Measurements from ENCODE around the gene BLTP1. TPM values are rescaled to one million over a fixed set of nuclear protein-coding genes. Genes with fewer than 3 reads are reported as not detected.

BLTP1 gene
- total RNA-seq, 1 donor from 2014 or later, result 79.0 TPM

DNA sequence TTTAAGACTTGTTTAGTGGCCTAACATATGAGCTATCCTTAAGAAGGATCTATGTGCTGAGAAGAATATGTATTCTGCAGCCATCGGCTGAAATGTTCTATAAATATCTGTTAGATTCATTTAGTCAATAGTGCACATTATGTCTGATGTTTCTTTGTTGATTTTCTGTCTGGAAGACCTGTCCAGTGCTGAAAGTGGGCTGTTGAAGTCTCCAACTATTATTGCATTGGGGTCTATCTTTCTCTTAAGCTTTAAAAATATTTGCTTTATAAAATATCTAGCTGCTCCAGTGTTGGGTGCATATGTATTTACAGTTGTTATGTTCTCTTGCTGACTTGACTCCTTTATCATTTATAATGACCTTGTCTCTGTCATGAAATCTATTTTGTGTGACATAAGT, 9.4 kb upstream of the BLTP1 start:
- Histone ChIP-seq H4K20me1 (ENCODE audit: low read depth) (no peaks in the 10 kb centered on the region), H3K4me3 (no peak overlapping the region), H2AFZ (replicated peaks) (no peak overlapping the region), H3F3A (ENCODE audit: low read depth) (no peaks in the 10 kb centered on the region), H3K4me2 (no peak overlapping the region), H3K9ac (no peak overlapping the region), H3K4me1 (no peaks in the 10 kb centered on the region), H3K36me3 (no peaks in the 10 kb centered on the region), H3K27me3 (no peaks in the 10 kb centered on the region), H3K79me2 (ENCODE audit: low read depth) (no peaks in the 10 kb centered on the region), H3K27ac (no peak overlapping the region), H3K9me3 (ENCODE audit: low read depth) (no peaks in the 10 kb centered on the region)
- Mint-ChIP-seq H3K9me3 (peaks cover 3% of the 10 kb centered on the region), H3K4me1 (no peaks in the 10 kb centered on the region), H3K36me3 (no peaks in the 10 kb centered on the region), H3K4me3 (no peak overlapping the region), H3K27ac (no peak overlapping the region), H3K27me3 (ENCODE audit: insufficient read depth, low read depth) (no peaks in the 10 kb centered on the region)
- DNase-seq (ENCODE audit: low spot score), result no peak
- TF ChIP-seq, protein P1, sequence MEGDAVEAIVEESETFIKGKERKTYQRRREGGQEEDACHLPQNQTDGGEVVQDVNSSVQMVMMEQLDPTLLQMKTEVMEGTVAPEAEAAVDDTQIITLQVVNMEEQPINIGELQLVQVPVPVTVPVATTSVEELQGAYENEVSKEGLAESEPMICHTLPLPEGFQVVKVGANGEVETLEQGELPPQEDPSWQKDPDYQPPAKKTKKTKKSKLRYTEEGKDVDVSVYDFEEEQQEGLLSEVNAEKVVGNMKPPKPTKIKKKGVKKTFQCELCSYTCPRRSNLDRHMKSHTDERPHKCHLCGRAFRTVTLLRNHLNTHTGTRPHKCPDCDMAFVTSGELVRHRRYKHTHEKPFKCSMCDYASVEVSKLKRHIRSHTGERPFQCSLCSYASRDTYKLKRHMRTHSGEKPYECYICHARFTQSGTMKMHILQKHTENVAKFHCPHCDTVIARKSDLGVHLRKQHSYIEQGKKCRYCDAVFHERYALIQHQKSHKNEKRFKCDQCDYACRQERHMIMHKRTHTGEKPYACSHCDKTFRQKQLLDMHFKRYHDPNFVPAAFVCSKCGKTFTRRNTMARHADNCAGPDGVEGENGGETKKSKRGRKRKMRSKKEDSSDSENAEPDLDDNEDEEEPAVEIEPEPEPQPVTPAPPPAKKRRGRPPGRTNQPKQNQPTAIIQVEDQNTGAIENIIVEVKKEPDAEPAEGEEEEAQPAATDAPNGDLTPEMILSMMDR (IDR thresholded peaks at IDR 0.05), result no peak
- no peak for TF ChIP-seq EZH2 (IDR thresholded peaks at IDR 0.05)
- TF ChIP-seq EZH2phosphoT487 (IDR thresholded peaks at IDR 0.05), result no peak

DNA sequence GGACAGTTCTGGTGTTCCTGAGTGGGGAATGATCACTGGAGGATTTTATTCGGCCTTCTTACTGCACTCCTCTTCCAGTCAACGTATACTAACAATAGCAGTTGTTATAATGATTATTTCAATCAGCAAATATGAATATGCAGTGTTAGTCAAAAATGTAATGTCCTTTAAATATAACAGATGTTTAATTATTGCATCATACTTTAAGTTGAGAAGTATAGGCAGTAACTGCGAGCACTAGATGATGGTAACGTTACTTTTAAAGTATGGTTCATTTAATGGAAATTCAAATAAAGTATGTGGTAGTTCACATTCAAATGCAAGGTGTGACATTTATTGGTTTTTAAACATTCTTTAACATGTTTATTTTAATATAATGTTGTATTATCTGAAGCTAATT, 5.5 kb upstream of the BLTP1 start:
- Histone ChIP-seq H3F3A (ENCODE audit: low read depth) (no peaks in the 10 kb centered on the region), H4K20me1 (ENCODE audit: low read depth) (no peaks in the 10 kb centered on the region), H3K4me1 (no peaks in the 10 kb centered on the region), H3K4me2 (no peak overlapping the region), H3K79me2 (ENCODE audit: low read depth) (no peaks in the 10 kb centered on the region), H3K9me3 (ENCODE audit: low read depth) (no peaks in the 10 kb centered on the region), H3K9ac (no peak overlapping the region), H3K4me3 (no peak overlapping the region), H3K27ac (no peak overlapping the region), H2AFZ (replicated peaks) (no peak overlapping the region), H3K36me3 (no peaks in the 10 kb centered on the region), H3K27me3 (no peaks in the 10 kb centered on the region)
- Mint-ChIP-seq H3K4me3 (no peak overlapping the region), H3K27me3 (ENCODE audit: insufficient read depth, low read depth) (peaks cover 2% of the 10 kb centered on the region), H3K27ac (no peak overlapping the region), H3K9me3 (no peaks in the 10 kb centered on the region), H3K4me1 (peaks cover 3% of the 10 kb centered on the region), H3K36me3 (no peaks in the 10 kb centered on the region)
- no peak for DNase-seq (ENCODE audit: low spot score)
- TF ChIP-seq, protein P1 (IDR thresholded peaks at IDR 0.05), result no peak
- TF ChIP-seq EZH2phosphoT487 (IDR thresholded peaks at IDR 0.05) (no peak), EZH2 (IDR thresholded peaks at IDR 0.05) (no peak)

DNA sequence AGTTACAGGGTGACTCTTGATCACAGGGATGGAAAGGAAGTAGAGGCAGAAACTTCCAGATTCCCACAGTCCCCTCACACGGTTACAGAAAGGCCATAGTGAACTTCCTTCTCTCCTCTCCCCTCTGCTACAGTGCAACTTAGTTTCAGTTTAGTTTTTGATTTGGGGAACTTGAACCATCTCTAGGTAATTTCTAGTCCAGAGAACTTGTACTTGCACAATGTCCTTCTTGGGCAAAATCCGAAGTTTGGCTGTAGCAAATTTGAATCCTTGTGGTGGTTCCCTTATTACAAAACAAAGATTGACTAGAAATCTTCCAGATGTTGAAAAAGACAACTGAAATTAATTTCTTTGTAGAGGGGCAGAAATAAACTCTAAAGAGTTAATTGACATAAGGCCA, 1.2 kb upstream of the BLTP1 start:
- no peak overlapping the region for H3K27ac Mint-ChIP-seq
- Histone ChIP-seq H3K27me3 (no peaks in the 10 kb centered on the region), H2AFZ (replicated peaks) (no peak overlapping the region), H3K27ac (no peak overlapping the region), H3K36me3 (no peaks in the 10 kb centered on the region), H3F3A (ENCODE audit: low read depth) (no peaks in the 10 kb centered on the region), H3K4me2 (no peak overlapping the region), H3K4me1 (peaks cover 8% of the 10 kb centered on the region), H4K20me1 (ENCODE audit: low read depth) (no peaks in the 10 kb centered on the region), H3K9ac (no peak overlapping the region), H3K4me3 (no peak overlapping the region), H3K79me2 (ENCODE audit: low read depth) (peaks cover 24% of the 10 kb centered on the region), H3K9me3 (ENCODE audit: low read depth) (no peaks in the 10 kb centered on the region)
- no peak for DNase-seq (ENCODE audit: low spot score)
- H3K4me1 Mint-ChIP-seq, result peaks cover 16% of the 10 kb centered on the region
- no peak overlapping the region for H3K4me3 Mint-ChIP-seq
- peaks cover 2% of the 10 kb centered on the region for H3K27me3 Mint-ChIP-seq (ENCODE audit: insufficient read depth, low read depth)
- H3K9me3 Mint-ChIP-seq, result peaks cover 2% of the 10 kb centered on the region
- peaks cover 11% of the 10 kb centered on the region for H3K36me3 Mint-ChIP-seq
- TF ChIP-seq, protein P1 (IDR thresholded peaks at IDR 0.05), result no peak

Data from neural progenitor cell (in vitro differentiated cells).